ENCODE results near the gene AQP4.

DNA sequence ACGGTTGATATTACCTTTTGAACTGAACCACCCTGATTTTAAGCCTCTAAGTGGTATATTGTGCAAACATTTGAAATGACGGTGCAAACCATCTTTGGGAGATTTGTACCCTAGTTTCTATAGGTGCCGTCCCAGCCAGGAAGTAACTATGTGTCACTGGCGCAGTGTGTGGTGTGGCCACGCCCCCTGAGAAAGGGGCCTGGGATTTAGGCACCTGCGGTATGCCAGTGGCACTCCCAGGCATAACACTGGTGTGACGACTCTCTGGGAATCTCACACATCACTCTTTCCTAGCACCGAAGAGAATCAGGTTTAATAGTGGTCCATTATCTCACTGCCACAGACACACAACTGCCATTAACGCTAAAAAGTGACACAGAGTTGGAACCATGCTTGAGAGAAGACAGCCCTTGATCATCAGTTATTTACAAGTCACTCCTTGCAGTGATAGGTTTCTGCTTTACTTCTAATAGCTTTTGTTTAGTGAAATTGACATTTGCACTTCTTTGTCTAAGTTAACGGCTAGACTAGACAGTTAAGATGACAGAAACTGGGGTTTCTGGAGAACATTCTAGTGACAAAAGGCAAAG lies 11.1 kb downstream of the AQP4 start:
- no peak for TF ChIP-seq EZH2 (IDR thresholded peaks at IDR 0.05; ENCODE audit: borderline replicate concordance, control insufficient read depth, low read depth, low read length)
- no peak for TF ChIP-seq SMAD1 (IDR thresholded peaks at IDR 0.05; ENCODE audit: low read depth, partially characterized antibody)
- TF ChIP-seq, protein P1, sequence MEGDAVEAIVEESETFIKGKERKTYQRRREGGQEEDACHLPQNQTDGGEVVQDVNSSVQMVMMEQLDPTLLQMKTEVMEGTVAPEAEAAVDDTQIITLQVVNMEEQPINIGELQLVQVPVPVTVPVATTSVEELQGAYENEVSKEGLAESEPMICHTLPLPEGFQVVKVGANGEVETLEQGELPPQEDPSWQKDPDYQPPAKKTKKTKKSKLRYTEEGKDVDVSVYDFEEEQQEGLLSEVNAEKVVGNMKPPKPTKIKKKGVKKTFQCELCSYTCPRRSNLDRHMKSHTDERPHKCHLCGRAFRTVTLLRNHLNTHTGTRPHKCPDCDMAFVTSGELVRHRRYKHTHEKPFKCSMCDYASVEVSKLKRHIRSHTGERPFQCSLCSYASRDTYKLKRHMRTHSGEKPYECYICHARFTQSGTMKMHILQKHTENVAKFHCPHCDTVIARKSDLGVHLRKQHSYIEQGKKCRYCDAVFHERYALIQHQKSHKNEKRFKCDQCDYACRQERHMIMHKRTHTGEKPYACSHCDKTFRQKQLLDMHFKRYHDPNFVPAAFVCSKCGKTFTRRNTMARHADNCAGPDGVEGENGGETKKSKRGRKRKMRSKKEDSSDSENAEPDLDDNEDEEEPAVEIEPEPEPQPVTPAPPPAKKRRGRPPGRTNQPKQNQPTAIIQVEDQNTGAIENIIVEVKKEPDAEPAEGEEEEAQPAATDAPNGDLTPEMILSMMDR (IDR thresholded peaks at IDR 0.05 in 2 of 3, conservative IDR thresholded peaks at IDR 0.05 in 1 of 3; ENCODE audit: control insufficient read depth in 2 of 3, extremely low read depth in 1 of 3, insufficient read depth in 1 of 3, low read depth in 3 of 3, low read length in 3 of 3) = no peak
- no peak for TF ChIP-seq CHD2 (IDR thresholded peaks at IDR 0.05; ENCODE audit: borderline replicate concordance, low read depth, low read length)
- TF ChIP-seq CREB1 (IDR thresholded peaks at IDR 0.05; ENCODE audit: low read depth) = no peak
- no peak for TF ChIP-seq CBX3 (IDR thresholded peaks at IDR 0.05; ENCODE audit: borderline replicate concordance, low read depth)
- TF ChIP-seq HDAC6 (IDR thresholded peaks at IDR 0.05; ENCODE audit: unreplicated experiment) = no peak
- TF ChIP-seq RELA (IDR thresholded peaks at IDR 0.05; ENCODE audit: borderline replicate concordance, partially characterized antibody) = no peak
- TF ChIP-seq CBFB (IDR thresholded peaks at IDR 0.05; ENCODE audit: low read depth) = no peak
- no peak for TF ChIP-seq TAF1 (IDR thresholded peaks at IDR 0.05; ENCODE audit: borderline replicate concordance, low read depth, low read length)

All from GM12878 (cell line).